HCT116 (cell line): ENCODE measurements around the gene MTOR.

Source experiments
- CTCF ChIP-seq, 3 experiments: fragments of 200-600 bp in 1 of 3; sonication (generic) in 1 of 3; IDR thresholded peaks in 2 of 3; conservative IDR thresholded peaks in 1 of 3; 2 replicates each; pipeline ENCODE4 v1.5.1; 2012 to 2017; ENCODE audit warnings: low read depth in 2 of 3, low read length in 2 of 3, antibody characterized with exemption in 1 of 3, borderline replicate concordance in 1 of 3, control low read depth in 1 of 3, mild to moderate bottlenecking in 1 of 3, mixed read lengths in 1 of 3, mixed run types in 1 of 3, moderate library complexity in 1 of 3; ENCODE audit not compliant: insufficient read depth in 1 of 3
- EZH2 ChIP-seq: fragments of 200-600 bp; sonication (generic); IDR thresholded peaks from 2 replicates; pipeline ENCODE4 v1.6.1; 2017; ENCODE audit warnings: antibody characterized with exemption, mixed run types
- FOSL1 ChIP-seq: IDR thresholded peaks from 2 replicates; pipeline ENCODE4 v1.6.1; 2012; ENCODE audit warnings: low read depth
- POLR2A ChIP-seq: IDR thresholded peaks from 2 replicates; pipeline ENCODE4 v1.7.0; 2011; ENCODE audit warnings: borderline replicate concordance; ENCODE audit not compliant: insufficient read depth, insufficient read length; ENCODE audit errors: extremely low read depth
- RAD21 ChIP-seq: IDR thresholded peaks from 2 replicates; pipeline ENCODE4 v1.6.1; 2012; ENCODE audit warnings: low read depth, mild to moderate bottlenecking
- REST ChIP-seq: IDR thresholded peaks from 2 replicates; pipeline ENCODE4 v1.6.1; 2012; ENCODE audit warnings: low read depth
- YY1 ChIP-seq: IDR thresholded peaks from 2 replicates; pipeline ENCODE4 v1.6.1; 2011; ENCODE audit warnings: low read length, low read depth, moderate library complexity, mild to moderate bottlenecking; ENCODE audit not compliant: insufficient replicate concordance; ENCODE audit errors: extremely low read depth
- ZFX ChIP-seq: fragments of 450-650 bp; IDR thresholded peaks from 2 replicates; pipeline ENCODE4 v1.6.1; 2017

GRCh38 chr1:11294951-11295350 is 32.6 kb upstream of the MTOR start:
- TF ChIP-seq CTCF (IDR thresholded peaks at IDR 0.05 in 2 of 3, conservative IDR thresholded peaks at IDR 0.05 in 1 of 3; ENCODE audit: borderline replicate concordance in 1 of 3, insufficient read depth in 1 of 3, low read depth in 2 of 3, low read length in 2 of 3) (no peak), REST (no peak), EZH2 (no peak), POLR2A (no peak), YY1 (no peak), ZFX (no peak), RAD21 (no peak), FOSL1 (no peak)
